Measurements from ENCODE around the gene TACC2. TPM values are rescaled to one million over a fixed set of nuclear protein-coding genes. Genes with fewer than 3 reads are reported as not detected.
"Not testable (repeated sequence)": the region's sequence is repeated elsewhere in the genome, so short reads cannot be mapped to it uniquely, and the experiment has no call there.

TACC2 gene
- total and polyA plus RNA-seq, 9 of the 15 experiments (the other 6 are each of a cell fraction or from before 2014, with no cell fraction given) = under 0.01 to 0.35 (median 0.03) TPM; not detected in 6

DNA sequence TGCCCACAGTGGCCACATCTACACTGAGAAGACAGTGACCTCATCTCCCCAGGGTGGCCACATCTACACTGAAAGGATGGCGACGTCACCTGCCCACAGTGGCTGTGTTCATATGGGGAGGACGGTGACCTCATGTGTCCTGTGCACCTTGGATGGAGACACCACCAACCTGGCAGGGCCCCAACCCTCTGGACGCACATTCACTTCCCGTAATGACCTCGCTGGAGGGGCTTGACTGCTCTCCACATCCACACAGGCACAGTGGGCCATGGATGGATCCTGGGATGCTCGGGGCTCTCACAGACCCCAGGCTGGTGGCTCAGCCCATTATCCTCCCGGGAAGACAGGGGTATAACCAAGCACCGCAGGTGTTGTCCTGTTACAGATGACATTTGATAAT is 212.4 kb downstream of the TACC2 start (continued):
- TF ChIP-seq ZFP30 (CRISPR knock-in tag; IDR thresholded peaks at IDR 0.05; ENCODE audit: borderline replicate concordance) = no peak
- TF ChIP-seq, protein P1, sequence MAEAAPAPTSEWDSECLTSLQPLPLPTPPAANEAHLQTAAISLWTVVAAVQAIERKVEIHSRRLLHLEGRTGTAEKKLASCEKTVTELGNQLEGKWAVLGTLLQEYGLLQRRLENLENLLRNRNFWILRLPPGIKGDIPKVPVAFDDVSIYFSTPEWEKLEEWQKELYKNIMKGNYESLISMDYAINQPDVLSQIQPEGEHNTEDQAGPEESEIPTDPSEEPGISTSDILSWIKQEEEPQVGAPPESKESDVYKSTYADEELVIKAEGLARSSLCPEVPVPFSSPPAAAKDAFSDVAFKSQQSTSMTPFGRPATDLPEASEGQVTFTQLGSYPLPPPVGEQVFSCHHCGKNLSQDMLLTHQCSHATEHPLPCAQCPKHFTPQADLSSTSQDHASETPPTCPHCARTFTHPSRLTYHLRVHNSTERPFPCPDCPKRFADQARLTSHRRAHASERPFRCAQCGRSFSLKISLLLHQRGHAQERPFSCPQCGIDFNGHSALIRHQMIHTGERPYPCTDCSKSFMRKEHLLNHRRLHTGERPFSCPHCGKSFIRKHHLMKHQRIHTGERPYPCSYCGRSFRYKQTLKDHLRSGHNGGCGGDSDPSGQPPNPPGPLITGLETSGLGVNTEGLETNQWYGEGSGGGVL (CRISPR knock-in tag; IDR thresholded peaks at IDR 0.05) = no peak
- TF ChIP-seq HDAC1 (IDR thresholded peaks at IDR 0.05) = no peak

DNA sequence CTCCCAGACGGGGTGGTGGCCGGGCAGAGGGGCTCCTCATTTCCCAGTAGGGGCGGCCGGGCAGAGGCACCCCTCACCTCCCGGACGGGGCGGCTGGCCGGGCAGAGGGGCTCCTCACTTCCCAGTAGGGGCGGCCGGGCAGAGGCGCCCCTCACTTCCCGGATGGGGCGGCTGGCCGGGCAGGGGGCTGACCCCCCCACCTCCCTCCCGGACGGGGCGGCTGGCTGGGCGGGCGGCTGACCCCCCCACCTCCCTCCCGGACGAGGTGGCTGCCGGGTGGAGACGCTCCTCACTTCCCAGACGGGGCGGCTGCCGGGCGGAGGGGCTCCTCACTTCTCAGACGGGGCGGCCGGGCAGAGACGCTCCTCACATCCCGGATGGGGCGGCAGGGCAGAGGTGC is 214.2 kb downstream of the TACC2 start:
- H3K27ac ChIP-seq (ENCODE audit: extremely low read depth, low read depth, low read length); H3K4me2 ChIP-seq (ENCODE audit: insufficient read depth, low read length); H2AFZ ChIP-seq (ENCODE audit: low read depth, low read length); intact Hi-C loops (cut with micrococcal nuclease); H3K4me3 ChIP-seq; H3K79me2 ChIP-seq (ENCODE audit: control insufficient read depth, insufficient read depth, low read length); ATAC-seq; in situ Hi-C loops (cut with MboI); BruUV-seq (replicated peaks); H3K9me3 ChIP-seq (replicated peaks; ENCODE audit: control insufficient read depth, insufficient read depth, low read depth, low read length); H3K36me3 ChIP-seq (ENCODE audit: control insufficient read depth, insufficient read depth, low read length); H4K20me1 ChIP-seq (replicated peaks; ENCODE audit: control insufficient read depth, insufficient read depth, low read length); H3K4me1 ChIP-seq (replicated peaks in 1 of 2; ENCODE audit: control insufficient read depth in 2 of 2, insufficient read depth in 2 of 2, low read length in 2 of 2); H3K9me1 ChIP-seq (ENCODE audit: control insufficient read depth, insufficient read depth, low read length); POLR2A ChIA-PET; DNase-seq (ENCODE audit: extremely low read depth in 1 of 4, low spot score in 3 of 4); H3K9ac ChIP-seq (ENCODE audit: insufficient read depth in 1 of 2, low read depth in 2 of 2, low read length in 2 of 2); CTCF ChIA-PET (ENCODE audit: low intra/inter-chr PET ratio); FAIRE-seq: not testable (repeated sequence)
- no CpG with 5 or more reads among the region's 33 CpGs for WGBS (ENCODE audit: insufficient coverage, low coverage, missing lambda C conversion rate)
- H3K27me3 ChIP-seq (ENCODE audit: control insufficient read depth in 2 of 2, insufficient read depth in 2 of 2, low read length in 2 of 2) = peaks cover 0 to 15% of the 10 kb centered on the region in 2 experiments; a peak in 2 of 5 replicates
